ENCODE measurements around the gene BCL11B.

DNA sequence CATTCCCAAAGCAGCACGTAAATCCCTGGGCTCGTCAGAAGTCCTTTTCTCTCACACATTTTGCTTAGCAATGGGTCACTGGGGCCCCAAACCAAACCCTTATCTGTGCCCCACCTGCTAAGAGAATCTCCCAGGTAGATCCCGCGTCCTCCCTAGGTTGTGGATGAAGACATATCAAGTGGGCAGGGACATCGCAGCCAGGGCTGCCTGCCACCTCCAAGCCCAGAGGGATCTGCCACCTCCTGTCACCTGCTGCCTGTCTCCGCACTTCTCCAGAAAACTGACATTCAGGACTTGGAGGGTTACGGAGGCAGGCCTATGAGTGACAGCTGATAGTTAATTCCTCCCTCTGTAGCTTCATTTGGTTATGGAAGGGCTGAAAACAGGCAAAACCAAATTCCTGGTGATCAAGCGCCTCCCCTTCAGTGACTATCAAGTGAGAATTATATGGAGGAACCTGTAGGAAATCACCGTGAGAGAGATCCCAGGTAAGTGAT lies 19.5 kb downstream of the BCL11B start:
- TF ChIP-seq CTCF (IDR thresholded peaks at IDR 0.05; ENCODE audit: poor library complexity): no peak
- TF ChIP-seq EZH2 (IDR thresholded peaks at IDR 0.05; ENCODE audit: borderline replicate concordance): no peak
- no peak for TF ChIP-seq EZH2phosphoT487 (IDR thresholded peaks at IDR 0.05; ENCODE audit: low read depth, severe bottlenecking, unreplicated experiment)
